SK-N-SH (cell line): ENCODE measurements around the gene PANK4.

Source experiments
- CHD2 ChIP-seq: fragments of 150-350 bp; IDR thresholded peaks from 2 replicates; pipeline ENCODE4 v1.6.1; 2018; ENCODE audit warnings: low read length; ENCODE audit not compliant: partially characterized antibody
- EP300 ChIP-seq, 2 experiments: IDR thresholded peaks; 2 replicates each; pipeline versions ENCODE4 v1.4.0 to v1.6.1; 2012; ENCODE audit warnings: borderline replicate concordance in 1 of 2, low read depth in 1 of 2, low read length in 1 of 2
- FOSL2 ChIP-seq: IDR thresholded peaks from 2 replicates; pipeline ENCODE4 v1.4.0; 2012; ENCODE audit warnings: low read depth, mild to moderate bottlenecking, moderate library complexity, borderline replicate concordance
- GATA2 ChIP-seq: sonication (generic); formaldehyde crosslinking; IDR thresholded peaks from 2 replicates; pipeline ENCODE4 v1.5.0; 2020; ENCODE audit warnings: mild to moderate bottlenecking, missing genetic modification reagents
- MEF2A ChIP-seq: IDR thresholded peaks from 2 replicates; pipeline ENCODE4 v1.4.0; 2012; ENCODE audit warnings: low read depth, borderline replicate concordance
- NFIC ChIP-seq: IDR thresholded peaks from 2 replicates; pipeline ENCODE4 v1.4.0; 2012; ENCODE audit warnings: borderline replicate concordance
- NRF1 ChIP-seq: IDR thresholded peaks from 2 replicates; pipeline ENCODE4 v1.6.1; 2012; ENCODE audit warnings: low read depth, mild to moderate bottlenecking, low read length
- POLR2AphosphoS5 ChIP-seq: IDR thresholded peaks from 2 replicates; pipeline ENCODE4 v1.6.1; 2012; ENCODE audit warnings: low read depth, low read length
- RXRA ChIP-seq: IDR thresholded peaks from 2 replicates; pipeline ENCODE4 v1.4.0; 2012; ENCODE audit warnings: low read depth, mild to moderate bottlenecking, borderline replicate concordance
- SIN3A ChIP-seq: IDR thresholded peaks from 2 replicates; pipeline ENCODE4 v1.6.1; 2012; ENCODE audit warnings: low read depth, mild to moderate bottlenecking, low read length, moderate library complexity, borderline replicate concordance
- TF ChIP-seq, protein P1 (sequence below): fragments of 200-600 bp; sonication (generic); IDR thresholded peaks from 2 replicates; pipeline ENCODE4 v1.6.1; 2017; ENCODE audit warnings: antibody characterized with exemption, mild to moderate bottlenecking, moderate library complexity
- TF ChIP-seq, protein P2 (sequence below): IDR thresholded peaks from 2 replicates; pipeline ENCODE4 v1.4.0; 2012; ENCODE audit warnings: low read depth, borderline replicate concordance
- TF ChIP-seq, protein P3 (sequence below): IDR thresholded peaks from 2 replicates; pipeline ENCODE4 v1.4.0; 2012; ENCODE audit warnings: low read depth

DNA sequence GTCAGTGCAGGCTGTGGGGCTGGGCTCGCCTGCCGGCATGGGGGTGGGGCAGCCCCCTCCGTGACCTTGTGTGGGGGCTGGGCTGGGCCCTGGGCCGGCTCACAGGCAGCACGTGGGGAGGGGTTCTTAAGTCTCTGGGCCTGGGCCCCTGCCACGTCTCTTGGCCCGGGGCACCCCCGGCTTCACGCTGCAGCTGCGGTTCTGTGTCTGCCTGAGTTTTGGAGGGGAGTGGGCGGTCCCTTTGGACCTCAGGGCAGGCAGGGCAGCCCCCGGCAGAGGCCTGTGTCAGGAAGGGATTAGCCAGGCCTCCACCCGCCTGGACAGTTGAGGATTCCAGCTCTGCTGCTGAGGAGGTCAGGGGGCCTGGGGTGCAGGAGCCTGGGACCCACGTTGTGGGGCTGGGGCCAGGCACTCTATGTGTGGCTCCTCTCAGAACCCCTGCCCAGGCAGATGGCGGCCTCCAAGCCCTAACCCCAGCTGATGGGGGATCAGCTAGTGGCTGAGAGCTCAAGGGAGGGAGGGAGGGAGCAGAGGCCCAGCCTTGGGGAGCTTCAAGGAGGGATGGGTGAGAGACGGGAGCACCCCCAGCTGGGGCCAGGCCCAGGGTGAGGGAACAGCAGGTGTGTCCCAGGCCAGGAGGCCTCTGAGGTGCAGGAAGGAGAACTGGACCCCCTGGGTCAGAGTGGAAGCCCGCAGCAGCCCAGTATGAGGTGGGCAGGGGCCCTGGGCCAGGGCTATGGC, 52.1 kb downstream of the PANK4 start:
- TF ChIP-seq EP300 (IDR thresholded peaks at IDR 0.05; ENCODE audit: borderline replicate concordance in 1 of 2, low read depth in 1 of 2, low read length in 1 of 2): no peak
- TF ChIP-seq NRF1: no peak
- TF ChIP-seq SIN3A: no peak
- TF ChIP-seq, protein P1, sequence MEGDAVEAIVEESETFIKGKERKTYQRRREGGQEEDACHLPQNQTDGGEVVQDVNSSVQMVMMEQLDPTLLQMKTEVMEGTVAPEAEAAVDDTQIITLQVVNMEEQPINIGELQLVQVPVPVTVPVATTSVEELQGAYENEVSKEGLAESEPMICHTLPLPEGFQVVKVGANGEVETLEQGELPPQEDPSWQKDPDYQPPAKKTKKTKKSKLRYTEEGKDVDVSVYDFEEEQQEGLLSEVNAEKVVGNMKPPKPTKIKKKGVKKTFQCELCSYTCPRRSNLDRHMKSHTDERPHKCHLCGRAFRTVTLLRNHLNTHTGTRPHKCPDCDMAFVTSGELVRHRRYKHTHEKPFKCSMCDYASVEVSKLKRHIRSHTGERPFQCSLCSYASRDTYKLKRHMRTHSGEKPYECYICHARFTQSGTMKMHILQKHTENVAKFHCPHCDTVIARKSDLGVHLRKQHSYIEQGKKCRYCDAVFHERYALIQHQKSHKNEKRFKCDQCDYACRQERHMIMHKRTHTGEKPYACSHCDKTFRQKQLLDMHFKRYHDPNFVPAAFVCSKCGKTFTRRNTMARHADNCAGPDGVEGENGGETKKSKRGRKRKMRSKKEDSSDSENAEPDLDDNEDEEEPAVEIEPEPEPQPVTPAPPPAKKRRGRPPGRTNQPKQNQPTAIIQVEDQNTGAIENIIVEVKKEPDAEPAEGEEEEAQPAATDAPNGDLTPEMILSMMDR: no peak
- TF ChIP-seq MEF2A: no peak
- no peak for TF ChIP-seq NFIC
- TF ChIP-seq POLR2AphosphoS5: no peak
- TF ChIP-seq GATA2: no peak
- TF ChIP-seq, protein P2, sequence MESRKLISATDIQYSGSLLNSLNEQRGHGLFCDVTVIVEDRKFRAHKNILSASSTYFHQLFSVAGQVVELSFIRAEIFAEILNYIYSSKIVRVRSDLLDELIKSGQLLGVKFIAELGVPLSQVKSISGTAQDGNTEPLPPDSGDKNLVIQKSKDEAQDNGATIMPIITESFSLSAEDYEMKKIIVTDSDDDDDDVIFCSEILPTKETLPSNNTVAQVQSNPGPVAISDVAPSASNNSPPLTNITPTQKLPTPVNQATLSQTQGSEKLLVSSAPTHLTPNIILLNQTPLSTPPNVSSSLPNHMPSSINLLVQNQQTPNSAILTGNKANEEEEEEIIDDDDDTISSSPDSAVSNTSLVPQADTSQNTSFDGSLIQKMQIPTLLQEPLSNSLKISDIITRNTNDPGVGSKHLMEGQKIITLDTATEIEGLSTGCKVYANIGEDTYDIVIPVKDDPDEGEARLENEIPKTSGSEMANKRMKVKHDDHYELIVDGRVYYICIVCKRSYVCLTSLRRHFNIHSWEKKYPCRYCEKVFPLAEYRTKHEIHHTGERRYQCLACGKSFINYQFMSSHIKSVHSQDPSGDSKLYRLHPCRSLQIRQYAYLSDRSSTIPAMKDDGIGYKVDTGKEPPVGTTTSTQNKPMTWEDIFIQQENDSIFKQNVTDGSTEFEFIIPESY: no peak
- TF ChIP-seq RXRA: no peak
- TF ChIP-seq, protein P3, sequence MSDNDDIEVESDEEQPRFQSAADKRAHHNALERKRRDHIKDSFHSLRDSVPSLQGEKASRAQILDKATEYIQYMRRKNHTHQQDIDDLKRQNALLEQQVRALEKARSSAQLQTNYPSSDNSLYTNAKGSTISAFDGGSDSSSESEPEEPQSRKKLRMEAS: no peak
- no peak for TF ChIP-seq CHD2
- TF ChIP-seq FOSL2: no peak
